Airway epithelial cell (primary cell): ENCODE results near the gene MPO. TPM values are rescaled to one million over a fixed set of nuclear protein-coding genes. Genes with fewer than 3 reads are reported as not detected.

ENCODE experiments used
- total RNA-seq: library from RNA; depleted of rRNA; stranded (reverse); fragments of >200 nt; gene quantifications from 2 replicates; pipeline ENCODE4 v1.2.3, GENCODE V29; 2015

The MPO gene
- not detected in 2 replicates for total RNA-seq

DNA sequence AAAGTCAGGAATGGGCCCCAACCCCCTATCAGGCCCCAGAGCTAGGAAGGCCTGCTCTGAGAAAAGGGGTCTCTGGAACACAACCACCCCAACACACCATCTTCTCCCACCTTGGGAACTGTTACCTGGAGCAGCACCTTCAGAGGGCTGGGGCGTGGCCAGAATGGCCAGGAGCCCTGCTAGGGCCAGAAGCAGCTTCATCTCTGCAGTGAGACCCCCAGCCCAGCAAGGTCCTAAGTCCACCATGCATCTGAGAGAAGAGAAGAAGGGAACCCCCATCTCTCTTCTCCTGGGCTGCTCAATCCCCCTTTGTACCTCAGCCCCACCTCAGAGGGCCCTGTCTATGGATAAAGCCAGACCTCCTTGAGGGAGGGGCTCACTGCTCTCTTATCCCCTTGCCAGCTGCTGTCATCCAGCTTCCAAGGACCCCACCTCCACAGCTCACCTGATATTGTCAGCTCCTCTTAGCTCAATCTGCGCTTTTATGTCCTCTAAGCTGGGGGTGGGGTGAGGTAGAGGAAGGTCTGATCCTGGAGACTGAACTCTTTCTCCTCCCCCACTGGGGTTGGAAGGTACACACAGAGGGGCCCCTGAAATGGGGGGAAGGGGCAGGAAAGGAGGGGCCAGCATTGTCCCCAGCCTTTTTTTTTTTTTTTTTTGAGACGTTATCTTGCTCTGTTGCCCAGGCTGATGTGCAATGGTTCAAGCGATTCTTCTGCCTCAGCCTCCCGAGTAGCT, at the start of gene MPO:
Gene MPO, minus strand, starts transcription at position 456 of the 738 bp plus-strand sequence. Its CDS starts 177 bp downstream, at position 279.

GRCh38 chr17:58328195-58329034, 47.7 kb upstream of the MPO start, which contains the start of gene TSPOAP1:
Gene TSPOAP1, minus strand, starts transcription at chr17:58328795. Its CDS starts 875 bp downstream, at chr17:58327920.

GRCh38 chr17:58238147-58238634, 42.5 kb downstream of the MPO start, which contains the start of gene LPO:
Gene LPO, plus strand, starts transcription at chr17:58238584. Its CDS starts 4,396 bp downstream, at chr17:58242980.

Other genes with a start within 250 kb of the MPO start
- gene DYNLL2, start 197.5 kb downstream of the MPO start, total RNA-seq, result 11.3 and 18.9 TPM in 2 replicates
- not detected in 2 replicates for gene OR4D1, start 132.6 kb downstream of the MPO start, total RNA-seq
- not detected in 2 replicates for gene OR4D2, start 114.0 kb downstream of the MPO start, total RNA-seq
- gene EPX, start 88.2 kb downstream of the MPO start, total RNA-seq, result not detected in 2 replicates
- gene MKS1, start 61.7 kb downstream of the MPO start, total RNA-seq, result 11.8 TPM in 2 replicates
- gene LPO, start 42.4 kb downstream of the MPO start, total RNA-seq, result not detected in 2 replicates
- gene TSPOAP1, start 47.9 kb upstream of the MPO start, total RNA-seq, result 0.21 TPM in 1 of 2 replicates, not detected in the other
- gene SUPT4H1, start 71.3 kb upstream of the MPO start, total RNA-seq, result 36.9 and 39.4 TPM in 2 replicates
- 6.4 and 7.5 TPM in 2 replicates for gene RNF43, start 136.6 kb upstream of the MPO start, total RNA-seq
- gene HSF5, start 207.5 kb upstream of the MPO start, total RNA-seq, result not detected in 2 replicates
- 30.1 and 32.9 TPM in 2 replicates for gene MTMR4, start 233.7 kb upstream of the MPO start, total RNA-seq